VCaP (cell line): ENCODE results near the gene ARRDC3.

Experiments used
- H3K27ac ChIP-seq: fragments of 450-650 bp; 2 replicates; pipeline ENCODE4 v1.5.1; 2017
- TF ChIP-seq, protein P1 (sequence below): fragments of 450-650 bp; conservative IDR thresholded peaks from 2 replicates; pipeline ENCODE4 v1.5.1; 2017; ENCODE audit warnings: mild to moderate bottlenecking, moderate library complexity

The ARRDC3 gene

DNA sequence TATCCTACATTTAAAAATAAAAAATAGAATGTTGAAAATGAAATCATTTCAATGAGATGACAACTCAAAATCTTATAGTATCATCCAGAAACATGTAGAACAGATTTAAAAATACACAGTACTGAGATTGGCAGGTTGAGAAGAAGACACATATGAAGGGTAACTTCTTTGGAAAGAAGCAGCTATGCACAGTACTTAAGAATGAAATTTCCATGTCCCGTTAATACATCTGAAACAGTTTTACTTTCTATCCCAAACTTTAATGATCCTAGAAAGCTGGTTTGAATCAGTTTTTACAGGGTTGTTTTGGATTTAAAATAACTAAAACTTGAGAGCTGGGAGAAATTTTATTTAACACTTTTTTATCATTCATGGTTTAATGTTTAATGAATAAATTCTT, 36.0 kb upstream of the ARRDC3 start:
- TF ChIP-seq, protein P1, sequence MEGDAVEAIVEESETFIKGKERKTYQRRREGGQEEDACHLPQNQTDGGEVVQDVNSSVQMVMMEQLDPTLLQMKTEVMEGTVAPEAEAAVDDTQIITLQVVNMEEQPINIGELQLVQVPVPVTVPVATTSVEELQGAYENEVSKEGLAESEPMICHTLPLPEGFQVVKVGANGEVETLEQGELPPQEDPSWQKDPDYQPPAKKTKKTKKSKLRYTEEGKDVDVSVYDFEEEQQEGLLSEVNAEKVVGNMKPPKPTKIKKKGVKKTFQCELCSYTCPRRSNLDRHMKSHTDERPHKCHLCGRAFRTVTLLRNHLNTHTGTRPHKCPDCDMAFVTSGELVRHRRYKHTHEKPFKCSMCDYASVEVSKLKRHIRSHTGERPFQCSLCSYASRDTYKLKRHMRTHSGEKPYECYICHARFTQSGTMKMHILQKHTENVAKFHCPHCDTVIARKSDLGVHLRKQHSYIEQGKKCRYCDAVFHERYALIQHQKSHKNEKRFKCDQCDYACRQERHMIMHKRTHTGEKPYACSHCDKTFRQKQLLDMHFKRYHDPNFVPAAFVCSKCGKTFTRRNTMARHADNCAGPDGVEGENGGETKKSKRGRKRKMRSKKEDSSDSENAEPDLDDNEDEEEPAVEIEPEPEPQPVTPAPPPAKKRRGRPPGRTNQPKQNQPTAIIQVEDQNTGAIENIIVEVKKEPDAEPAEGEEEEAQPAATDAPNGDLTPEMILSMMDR: no peak
- H3K27ac ChIP-seq: no peak overlapping the region

DNA sequence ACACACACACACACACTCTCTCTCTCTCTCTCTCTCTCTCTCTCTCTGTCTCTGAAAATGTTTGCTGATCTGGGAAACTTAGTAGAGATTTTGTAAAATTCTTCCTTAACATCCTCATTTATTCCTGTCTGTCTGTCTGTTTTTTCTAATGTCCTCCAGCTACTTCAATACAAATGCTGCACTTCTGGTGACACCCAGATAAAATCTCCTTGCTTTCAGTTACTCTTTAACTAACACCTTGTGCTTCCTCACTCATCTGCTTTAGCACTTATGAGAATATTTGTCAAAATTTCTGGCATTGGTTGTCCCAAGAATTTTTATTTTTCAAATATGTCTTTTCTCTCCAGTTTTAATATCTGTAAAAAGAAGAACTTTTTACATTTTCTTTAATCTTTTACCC, 35.0 kb upstream of the ARRDC3 start:
- TF ChIP-seq, protein P1: no peak
- no peak overlapping the region for H3K27ac ChIP-seq

DNA sequence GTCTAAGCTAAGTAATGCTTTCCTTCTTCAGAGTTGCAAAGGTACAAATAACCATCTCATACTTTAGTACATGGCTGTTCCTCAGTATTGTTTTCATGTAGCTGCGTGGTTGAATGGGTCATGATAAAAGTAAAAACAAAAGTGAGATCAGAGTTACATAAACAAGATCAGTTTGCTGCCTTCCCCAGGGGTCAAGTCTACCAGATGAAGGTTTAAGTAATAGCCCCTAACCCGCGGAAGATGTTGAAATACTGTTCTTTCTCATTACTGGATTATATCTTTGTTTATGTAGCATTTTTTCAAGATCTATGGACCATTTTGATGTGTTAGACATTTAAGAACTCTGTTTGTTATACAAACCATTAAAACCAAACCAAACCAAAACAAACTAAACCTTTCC, 34.1 kb upstream of the ARRDC3 start:
- TF ChIP-seq, protein P1: no peak
- H3K27ac ChIP-seq: no peak overlapping the region

DNA sequence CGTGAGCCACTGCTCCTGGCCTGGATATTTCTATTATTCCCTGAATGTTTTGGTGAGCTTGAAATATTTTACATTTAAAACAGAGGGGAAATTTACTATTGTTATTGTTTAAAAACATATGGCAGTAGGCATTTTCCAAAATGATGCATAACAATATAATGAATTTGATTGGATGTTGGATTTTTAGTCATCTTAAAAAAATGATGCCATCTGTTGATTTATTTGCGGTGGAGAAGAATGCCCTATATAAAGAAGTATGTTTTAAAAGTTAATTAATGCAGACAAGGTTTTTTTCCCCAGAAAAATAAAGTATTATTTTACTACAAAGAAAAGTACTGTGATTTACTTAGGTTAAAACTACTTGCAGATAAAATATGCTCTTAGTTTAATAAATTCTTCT, 33.4 kb upstream of the ARRDC3 start:
- H3K27ac ChIP-seq: no peak overlapping the region
- TF ChIP-seq, protein P1: no peak

DNA sequence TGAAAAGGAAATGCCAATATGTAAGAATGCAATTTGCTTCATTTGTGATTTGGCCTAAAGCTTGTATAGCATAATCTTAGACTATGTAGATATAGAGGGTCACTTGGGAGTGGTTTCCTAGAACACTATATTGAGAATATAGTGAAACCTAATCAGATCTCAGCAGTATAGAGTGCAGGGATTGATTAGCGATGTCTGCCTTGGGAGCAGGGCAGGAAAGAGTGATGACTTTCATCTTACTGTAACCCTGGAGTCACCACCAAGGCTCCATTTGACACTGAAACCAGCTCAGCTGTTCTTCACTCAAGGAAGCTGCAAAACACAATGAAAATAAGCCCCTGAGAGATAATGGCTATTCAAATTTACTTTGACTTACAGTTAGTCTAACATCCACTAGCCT, 26.2 kb upstream of the ARRDC3 start:
- TF ChIP-seq, protein P1: no peak
- H3K27ac ChIP-seq: no peak overlapping the region

DNA sequence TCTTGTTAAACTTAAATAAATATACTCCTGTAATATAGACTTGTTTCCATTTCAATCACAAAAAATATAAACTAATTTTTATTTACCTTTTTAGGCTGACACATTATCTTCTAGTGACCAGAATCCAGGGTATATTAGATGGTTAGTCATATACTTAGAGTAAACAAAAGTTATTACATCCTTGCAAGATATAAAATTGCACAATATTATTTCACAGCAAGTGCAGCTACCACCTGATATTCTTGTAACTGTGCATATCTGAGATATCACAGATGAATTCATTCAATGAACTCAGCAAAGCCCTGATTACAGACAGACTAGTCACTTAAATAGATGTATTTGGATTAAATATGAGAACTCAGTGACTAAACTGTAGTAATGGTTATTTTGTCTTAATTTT, 25.6 kb upstream of the ARRDC3 start:
- H3K27ac ChIP-seq: no peak overlapping the region
- TF ChIP-seq, protein P1: no peak

DNA sequence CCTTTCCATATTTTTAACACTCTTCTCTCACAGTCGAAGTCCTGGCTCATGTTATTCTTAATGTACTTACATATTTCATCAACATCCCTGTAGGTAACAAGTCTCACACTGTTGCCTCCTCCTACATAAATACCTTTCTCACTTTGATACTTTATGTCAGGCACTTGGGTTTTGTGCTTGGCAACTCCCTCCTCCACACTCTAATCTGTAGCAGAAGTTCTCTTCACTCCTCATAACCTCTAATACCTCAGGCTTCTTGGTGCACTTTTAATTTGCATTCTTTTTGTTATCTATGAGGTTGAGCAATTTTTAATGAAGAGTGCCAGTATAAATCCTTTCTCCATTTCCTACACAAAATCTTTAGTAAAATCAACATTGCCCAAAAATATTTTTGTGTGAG, 24.1 kb upstream of the ARRDC3 start:
- H3K27ac ChIP-seq: no peak overlapping the region
- TF ChIP-seq, protein P1: no peak

DNA sequence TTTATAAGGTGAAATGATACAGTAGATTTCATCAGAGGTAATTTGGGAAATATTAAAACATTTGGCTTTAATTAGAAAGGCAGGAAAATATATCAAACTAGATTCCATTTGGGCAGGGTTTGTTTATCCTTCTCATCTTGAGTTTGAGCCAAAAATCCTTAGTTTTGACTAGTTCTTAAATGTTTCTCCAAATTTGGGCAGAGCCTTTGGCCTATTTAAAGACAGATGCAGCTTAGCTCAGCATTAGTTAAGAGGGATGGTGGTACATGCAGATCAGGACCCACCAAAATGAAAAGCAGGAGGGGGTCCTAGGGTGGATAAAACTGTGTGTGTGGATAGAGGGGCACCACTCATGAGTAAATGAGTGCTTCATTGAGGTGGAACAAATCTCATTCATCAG, 20.3 kb upstream of the ARRDC3 start:
- no peak overlapping the region for H3K27ac ChIP-seq
- TF ChIP-seq, protein P1: no peak
